HG03354 (cell line): ENCODE results near the gene KRTAP2-1.
"Not testable (repeated sequence)": the region's sequence is repeated elsewhere in the genome, so short reads cannot be mapped to it uniquely, and the experiment has no call there.

Experiments used
- ATAC-seq: cut with Tn5 transposase; IDR thresholded peaks from one replicate; pipeline ENCODE4 v1.9.1; 2021; ENCODE audit warnings: mild to moderate bottlenecking; ENCODE audit not compliant: unreplicated experiment, poor library complexity, severe bottlenecking

The KRTAP2-1 gene

DNA sequence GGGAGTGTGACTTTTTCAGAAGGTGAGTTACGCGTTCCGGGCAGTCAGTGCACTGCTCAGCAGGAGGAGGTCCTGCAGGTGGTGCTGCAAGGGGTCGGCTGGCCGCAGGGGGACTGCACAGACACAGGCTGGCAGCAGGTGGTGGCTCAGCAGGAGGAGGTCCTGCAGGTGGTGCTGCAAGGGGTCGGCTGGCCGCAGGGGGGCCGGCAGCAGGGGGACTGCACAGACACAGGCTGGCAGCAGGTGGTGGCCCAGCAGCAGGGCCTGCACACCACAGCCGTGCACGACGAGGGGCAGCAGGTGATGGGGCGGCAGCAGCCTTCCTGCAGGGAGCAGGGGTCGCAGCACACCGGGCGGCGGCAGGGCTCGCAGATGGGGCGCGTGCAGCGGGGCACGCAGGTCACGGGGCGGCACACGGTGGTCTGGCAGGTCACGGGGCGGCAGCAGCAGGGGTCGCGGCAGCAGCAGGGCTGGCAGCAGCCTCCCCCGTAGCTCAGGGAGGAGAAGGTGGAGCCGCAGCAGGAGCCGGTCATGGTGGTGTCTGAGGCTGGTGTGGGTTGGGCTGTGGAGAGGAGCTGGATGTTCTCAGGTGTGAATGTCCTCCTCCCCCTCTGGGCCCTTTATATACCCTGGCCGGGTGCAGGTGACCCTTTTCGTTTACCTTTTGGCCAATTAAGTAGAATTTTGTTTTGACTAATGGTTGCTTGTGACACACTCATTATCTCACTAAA lies at the start of gene KRTAP2-1:
Gene KRTAP2-1 (minus strand): TSS at position 582 of the 731 bp plus-strand sequence. CDS start 49 bp downstream, at position 533.
- ATAC-seq, result not testable (repeated sequence)

GRCh38 chr17:41096055-41096454 lies 48.9 kb upstream of the KRTAP2-1 start:
- no peak for ATAC-seq

DNA sequence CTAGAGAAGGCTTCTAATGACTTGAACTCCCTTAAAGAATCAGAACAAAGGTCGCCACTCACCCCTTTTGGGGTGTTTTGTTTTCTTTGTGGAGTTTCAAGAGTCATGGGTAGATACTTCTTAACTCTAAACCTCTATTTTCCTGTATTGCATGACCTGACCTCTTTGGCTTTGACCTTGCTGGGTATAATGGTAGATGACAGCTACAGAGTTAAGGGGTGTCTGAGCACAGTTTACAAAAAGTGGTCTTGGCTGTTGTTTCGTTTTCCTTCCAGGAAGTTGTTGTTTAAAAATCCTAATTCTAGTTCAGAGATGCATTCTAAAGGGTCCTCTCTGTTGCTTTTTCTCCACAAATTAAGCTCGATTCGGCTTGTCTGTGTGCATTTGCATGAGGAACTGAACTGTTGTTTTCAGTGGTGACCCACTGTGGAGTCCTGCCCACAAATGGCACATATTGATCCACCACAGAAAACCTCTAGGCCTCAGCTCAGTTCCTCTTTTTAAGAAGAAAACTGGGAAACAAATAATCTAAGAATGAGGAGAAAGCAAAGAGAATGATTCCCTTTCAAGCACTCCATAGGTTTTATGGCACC lies 41.7 kb upstream of the KRTAP2-1 start:
- not testable (repeated sequence) for ATAC-seq

DNA sequence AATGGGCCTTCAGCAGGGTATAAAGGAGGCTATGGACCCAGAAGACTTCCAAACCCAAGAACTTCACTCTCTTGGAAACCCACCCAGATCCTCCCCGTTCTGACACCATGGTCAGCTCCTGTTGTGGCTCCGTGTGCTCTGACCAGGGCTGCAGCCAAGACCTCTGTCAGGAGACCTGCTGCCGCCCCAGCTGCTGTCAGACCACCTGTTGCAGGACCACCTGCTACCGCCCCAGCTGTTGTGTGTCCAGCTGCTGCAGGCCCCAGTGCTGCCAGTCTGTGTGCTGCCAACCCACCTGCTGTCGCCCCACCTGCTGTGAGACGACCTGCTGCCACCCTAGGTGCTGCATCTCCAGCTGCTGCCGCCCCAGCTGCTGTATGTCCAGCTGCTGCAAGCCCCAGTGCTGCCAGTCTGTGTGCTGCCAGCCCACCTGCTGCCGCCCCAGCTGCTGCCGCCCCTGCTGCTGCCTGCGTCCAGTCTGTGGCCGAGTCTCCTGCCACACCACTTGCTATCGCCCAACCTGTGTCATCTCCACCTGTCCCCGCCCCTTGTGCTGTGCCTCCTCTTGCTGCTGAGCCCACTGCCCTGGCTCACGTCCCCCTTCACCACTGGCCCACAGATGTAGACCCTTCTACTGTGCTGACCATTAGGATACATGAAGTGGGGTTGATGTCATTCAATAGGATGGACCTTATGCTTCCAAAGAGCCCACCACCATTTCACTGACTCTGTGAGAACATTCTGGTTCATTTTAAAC lies 37.2 kb upstream of the KRTAP2-1 start, which contains the start of gene KRTAP4-7:
Gene KRTAP4-7 (plus strand): TSS at position 51 of the 757 bp plus-strand sequence. CDS start 57 bp downstream, at position 108.
- ATAC-seq, result not testable (repeated sequence)

DNA sequence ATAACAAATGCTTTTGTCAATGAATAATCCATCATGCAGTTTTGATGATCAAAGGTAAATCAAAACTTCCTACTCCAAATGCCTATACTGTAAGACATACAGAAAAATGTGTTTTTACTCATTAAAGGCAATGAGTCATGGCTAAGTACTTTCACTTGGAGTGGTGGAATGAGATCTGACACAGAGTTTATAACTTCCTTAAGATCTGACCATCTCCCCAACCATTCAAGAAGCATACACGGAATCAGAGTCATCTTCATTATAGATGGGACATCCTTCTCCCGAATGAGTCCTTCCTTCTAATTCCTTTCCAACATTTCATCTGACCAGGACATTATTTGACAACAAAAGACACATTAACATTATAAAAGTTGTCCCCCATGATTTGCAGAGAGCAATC lies 36.3 kb upstream of the KRTAP2-1 start:
- ATAC-seq, result not testable (repeated sequence)

GRCh38 chr17:41082626-41083025 lies 35.5 kb upstream of the KRTAP2-1 start:
- ATAC-seq, result no peak

GRCh38 chr17:41076788-41077187 lies 29.7 kb upstream of the KRTAP2-1 start:
- ATAC-seq, result no peak

DNA sequence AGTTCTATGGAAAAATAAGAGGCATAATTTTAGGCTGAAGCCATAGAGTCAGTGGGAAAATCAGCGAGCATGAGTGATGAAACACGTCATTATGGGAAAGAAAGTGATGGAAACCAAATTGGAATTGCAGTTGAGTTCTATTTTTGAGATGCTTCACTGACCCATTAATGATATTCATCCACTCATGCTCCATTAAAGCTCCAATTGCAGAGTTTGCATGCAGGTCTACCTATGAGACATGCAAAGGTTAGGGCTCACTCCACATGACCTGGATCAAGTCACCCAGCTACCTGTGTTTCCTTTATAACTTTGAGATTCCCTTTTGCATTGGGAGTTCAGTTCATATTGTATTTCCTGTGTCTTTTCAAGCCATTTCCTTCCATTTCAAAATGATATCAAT lies 26.6 kb upstream of the KRTAP2-1 start:
- ATAC-seq, result no peak

GRCh38 chr17:41071606-41072360 lies 24.7 kb upstream of the KRTAP2-1 start:
- no peak for ATAC-seq

- ATAC-seq, result no peak
Observed at GRCh38 chr17:41069031-41069430, 21.9 kb upstream of the KRTAP2-1 start.

GRCh38 chr17:41067281-41067680 lies 20.2 kb upstream of the KRTAP2-1 start:
- no peak for ATAC-seq

- ATAC-seq, result no peak
Observed at GRCh38 chr17:41065829-41066624, 18.9 kb upstream of the KRTAP2-1 start, which contains the start of gene KRTAP2-4. Gene KRTAP2-4 (minus strand): TSS chr17:41065879. CDS start chr17:41065845, 34 bp downstream.

DNA sequence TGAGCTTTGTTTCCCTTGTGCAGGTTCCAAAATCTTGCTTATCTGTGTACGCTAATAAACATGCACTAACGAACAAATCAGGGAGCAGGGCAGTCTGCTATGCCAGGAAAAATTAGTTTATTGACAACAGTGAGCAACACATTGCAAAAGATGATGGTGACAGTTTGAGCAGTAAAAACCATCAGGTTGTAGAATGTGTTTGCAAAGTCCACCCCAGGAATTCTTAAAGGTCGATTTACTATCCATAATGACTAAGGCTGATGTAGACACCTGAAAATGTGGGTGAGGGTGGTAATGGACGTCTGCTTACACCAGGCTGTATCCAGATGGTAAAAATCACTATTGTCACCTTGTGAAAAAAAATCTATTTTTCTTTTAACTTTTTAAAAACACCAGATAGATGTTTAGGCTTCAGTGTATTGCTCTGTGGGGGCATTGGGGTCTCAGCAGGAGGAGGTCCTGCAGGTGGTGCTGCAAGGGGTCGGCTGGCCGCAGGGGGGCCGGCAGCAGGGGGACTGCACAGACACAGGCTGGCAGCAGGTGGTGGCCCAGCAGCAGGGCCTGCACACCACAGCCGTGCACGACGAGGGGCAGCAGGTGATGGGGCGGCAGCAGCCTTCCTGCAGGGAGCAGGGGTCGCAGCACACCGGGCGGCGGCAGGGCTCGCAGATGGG lies 18.0 kb upstream of the KRTAP2-1 start:
- ATAC-seq, result not testable (repeated sequence)

DNA sequence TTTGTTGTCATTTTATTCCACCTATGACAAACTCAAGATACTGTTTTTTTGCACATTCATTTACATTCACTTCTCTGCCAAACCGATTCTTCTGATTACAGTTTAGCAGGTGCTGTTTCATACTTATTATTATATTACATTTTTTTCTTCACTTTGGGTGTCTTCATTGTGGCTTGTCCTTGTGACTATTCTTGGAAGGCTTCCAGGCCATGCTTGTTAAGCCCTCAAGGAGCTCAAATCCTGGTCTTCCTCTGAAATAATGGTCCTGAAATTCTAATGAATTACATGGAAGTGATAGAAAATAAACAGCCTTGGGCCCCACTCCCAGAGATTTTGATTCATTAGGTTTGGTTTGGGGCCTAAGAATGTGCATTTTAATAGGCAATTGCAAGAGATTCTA lies 17.2 kb upstream of the KRTAP2-1 start:
- no peak for ATAC-seq

DNA sequence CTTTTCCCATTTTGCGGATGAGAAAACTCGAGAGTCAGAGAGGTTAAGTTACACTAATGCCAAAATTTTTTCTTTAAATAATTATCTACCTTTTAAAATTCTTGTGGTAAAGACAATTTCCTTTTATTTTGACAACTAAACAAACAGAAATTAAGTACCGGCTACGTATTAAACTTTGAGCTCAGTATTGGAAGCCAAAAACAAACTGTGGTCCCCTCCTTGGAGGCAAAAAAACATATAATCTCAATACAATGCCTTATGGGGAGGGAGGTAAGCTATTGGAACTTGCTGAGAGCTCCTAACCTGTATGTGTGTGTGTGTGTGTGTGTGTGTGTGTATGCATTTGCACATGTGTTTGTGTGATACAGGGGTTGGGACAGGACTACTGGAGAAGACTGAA lies 16.3 kb upstream of the KRTAP2-1 start:
- ATAC-seq, result no peak

DNA sequence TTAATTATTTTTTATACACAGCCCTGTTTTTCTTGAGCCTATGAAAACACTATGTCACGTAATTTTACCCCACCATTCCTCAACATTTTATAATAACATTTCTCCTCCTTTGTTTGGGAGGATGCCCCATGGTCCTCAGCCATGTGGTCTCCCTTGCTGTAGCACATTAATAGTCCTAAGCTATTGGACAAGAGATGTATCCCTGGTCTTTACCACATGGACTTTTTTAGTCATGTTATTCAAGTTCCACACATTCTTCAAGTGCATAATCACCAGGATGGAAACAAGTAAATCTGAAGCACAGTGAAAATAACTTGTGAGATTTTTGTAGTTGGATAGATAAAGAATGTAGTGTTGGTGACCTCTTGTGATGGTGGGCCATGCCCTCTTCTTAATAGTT lies 14.8 kb upstream of the KRTAP2-1 start:
- no peak for ATAC-seq

GRCh38 chr17:41060052-41060604 lies 13.0 kb upstream of the KRTAP2-1 start, which contains the start of gene KRTAP2-3:
Gene KRTAP2-3 (minus strand): TSS chr17:41060114. CDS start chr17:41060050, 64 bp downstream.
- no peak for ATAC-seq
